Stomach (tissue), 9 donors: ENCODE results near the gene PICK1. TPM values are rescaled to one million over a fixed set of nuclear protein-coding genes. Genes with fewer than 3 reads are reported as not detected.
"Not testable (repeated sequence)": the region's sequence is repeated elsewhere in the genome, so short reads cannot be mapped to it uniquely, and the experiment has no call there.

ENCODE experiments used
- DNase-seq, 2 donors: peaks; one replicate each; pipeline versions ENCODE4 v3.0.0 to v3.0.0-alpha.2; 2013 to 2019
- H3K27ac ChIP-seq, 5 donors: fragments of 200-600 bp in 4 of 5; sonication (generic) in 4 of 5; one replicate each; pipeline ENCODE4 v1.5.1; 2013 to 2019; ENCODE audit warnings: mild to moderate bottlenecking in 1 of 5, moderate library complexity in 1 of 5
- H3K27me3 ChIP-seq, 3 donors: fragments of 200-600 bp; sonication (generic); one replicate each; pipeline ENCODE4 v1.5.1; 2017 to 2019; ENCODE audit warnings: mixed run types in 1 of 3
- H3K36me3 ChIP-seq, 4 donors: fragments of 200-600 bp; sonication (generic); 1 replicate in 3 of 4; 2 replicates in 1 of 4; pipeline ENCODE4 v1.5.1; 2016 to 2019
- H3K4me1 ChIP-seq, 4 donors: fragments of 200-600 bp; sonication (generic); one replicate each; pipeline ENCODE4 v1.5.1; 2016 to 2019
- H3K4me3 ChIP-seq, 4 donors: fragments of 200-600 bp; sonication (generic) in 3 of 4; one replicate each; pipeline ENCODE4 v1.5.1; 2016 to 2019; ENCODE audit warnings: mild to moderate bottlenecking in 1 of 4
- H3K9me3 ChIP-seq, 4 donors: fragments of 200-600 bp; sonication (generic); one replicate each; pipeline ENCODE4 v1.5.1; 2016 to 2019
- CTCF ChIP-seq, 7 experiments: fragments of 450-650 bp in 4 of 7; fragments of 200-600 bp in 3 of 7; sonication (generic) in 3 of 7; IDR thresholded peaks; one replicate each; pipeline ENCODE4 v1.5.1; 2016 to 2019; ENCODE audit warnings: antibody characterized with exemption in 7 of 7, control low read depth in 2 of 7, mild to moderate bottlenecking in 1 of 7
- EP300 ChIP-seq: sonication (generic); formaldehyde crosslinking; IDR thresholded peaks from one replicate; pipeline ENCODE4 v1.6.1; 2017; ENCODE audit warnings: antibody characterized with exemption
- POLR2A ChIP-seq, 4 donors: fragments of 450-650 bp; IDR thresholded peaks; one replicate each; pipeline ENCODE4 v1.6.1; 2016; ENCODE audit warnings: antibody characterized with exemption in 4 of 4, control low read depth in 2 of 4, mild to moderate bottlenecking in 1 of 4, moderate library complexity in 1 of 4
- POLR2AphosphoS5 ChIP-seq, 3 donors: sonication (generic); formaldehyde crosslinking; IDR thresholded peaks; one replicate each; pipeline ENCODE4 v1.6.1; 2016; ENCODE audit warnings: antibody characterized with exemption in 3 of 3
- WGBS, 5 donors: extraction: QIAGEN DNeasy Blood & Tissue Kit in 3 of 5; methylation state at CpG; one replicate each; pipeline versions ENCODE4 v1.1.5 to v1.1.7; 2013 to 2018; 5-methylcytosine and 5-hydroxymethylcytosine counted together
- intact Hi-C: fragments of 100-400 bp; cut with DNase I; formaldehyde crosslinking; loops from one replicate; pipeline ENCODE4 v1.15.1; 2023; ENCODE audit warnings: low total_unique reads
- polyA plus RNA-seq, 3 donors: library from polyadenylated mRNA; stranded (reverse); fragments of 200-250 nt; gene quantifications; one replicate each; pipeline ENCODE4 v1.2.3, GENCODE V29; 2013
- total RNA-seq, 5 donors: library from RNA; depleted of rRNA; stranded (reverse); fragments of >200 nt; gene quantifications; one replicate each; pipeline versions ENCODE4 v1.1.0 to v1.2.3, GENCODE V29; 2014 to 2016
- donor health status: healthy with polysubstance abuse.
- donor health status: Bipolar disorder and iron deficiency.
- donor health status: healthy.

The PICK1 gene
- total and polyA plus RNA-seq, 8 donors: 20.7 to 44.3 (median 27.0) TPM

- peak; percentile 56 to 90 for DNase-seq
- Histone ChIP-seq H3K27me3 (no peaks in the 10 kb centered on the region), H3K4me3 (no peak overlapping the region), H3K4me1 (peaks cover 14 to 26% (median 25%) of the 10 kb centered on the region in 4 donors), H3K36me3 (no peaks in the 10 kb centered on the region), H3K9me3 (no peaks in the 10 kb centered on the region), H3K27ac (peak overlapping the region; percentile 7 to 69 (median 64))
- 25 to 39% (median 36%) methylated on average over 12 to 15 of the region's 15 CpGs for whole genome bisulfite sequencing, 5 donors
- intact Hi-C loops: no loop called here
- TF ChIP-seq POLR2AphosphoS5 (IDR thresholded peaks at IDR 0.05) (no peak), EP300 (no peak), CTCF (IDR thresholded peaks at IDR 0.05) (no peak)
Observed at GRCh38 chr22:38034278-38034882, 22.8 kb upstream of the PICK1 start.

- 74 to 89% (median 81%) methylated on average over 10 to 11 of the region's 11 CpGs for WGBS, 5 donors
- no peaks in the 10 kb centered on the region for H3K9me3 ChIP-seq
- intact Hi-C loops: no loop called here
- H3K27ac ChIP-seq: peak overlapping the region in 4 of 5 donors; percentile 59 to 69 (median 66)
- H3K27me3 ChIP-seq: no peaks in the 10 kb centered on the region
- DNase-seq: no peak
- H3K4me3 ChIP-seq: no peak overlapping the region
- no peaks in the 10 kb centered on the region for H3K36me3 ChIP-seq
- TF ChIP-seq EP300 (no peak), POLR2A (IDR thresholded peaks at IDR 0.05) (no peak), POLR2AphosphoS5 (IDR thresholded peaks at IDR 0.05) (no peak), CTCF (IDR thresholded peaks at IDR 0.05) (no peak)
- H3K4me1 ChIP-seq: peaks cover 14 to 26% (median 25%) of the 10 kb centered on the region in 4 donors
Observed at GRCh38 chr22:38034884-38035529, 22.2 kb upstream of the PICK1 start.

- DNase-seq: peak in 1 of 2 donors; percentile 14
- intact Hi-C loops: no loop called here
- Histone ChIP-seq H3K36me3 (no peaks in the 10 kb centered on the region), H3K4me1 (peaks cover 14 to 26% (median 22%) of the 10 kb centered on the region in 4 donors), H3K27ac (peak overlapping the region in 1 of 5 donors; percentile 42), H3K9me3 (no peaks in the 10 kb centered on the region), H3K27me3 (no peaks in the 10 kb centered on the region), H3K4me3 (no peak overlapping the region)
- 80 to 89% (median 83%) methylated on average over 9 of the region's 9 CpGs for WGBS, 5 donors
- TF ChIP-seq CTCF (IDR thresholded peaks at IDR 0.05) (no peak), POLR2A (IDR thresholded peaks at IDR 0.05) (no peak), POLR2AphosphoS5 (IDR thresholded peaks at IDR 0.05) (no peak), EP300 (no peak)
Observed at GRCh38 chr22:38035530-38035885, 21.7 kb upstream of the PICK1 start.

- 76 to 81% (median 81%) methylated on average over 10 of the region's 10 CpGs for WGBS, 5 donors
- no peaks in the 10 kb centered on the region for H3K27me3 ChIP-seq
- H3K9me3 ChIP-seq: no peaks in the 10 kb centered on the region
- intact Hi-C loops: no loop called here
- H3K4me1 ChIP-seq: peaks cover 14 to 26% (median 22%) of the 10 kb centered on the region in 4 donors
- H3K36me3 ChIP-seq: no peaks in the 10 kb centered on the region
- no peak overlapping the region for H3K4me3 ChIP-seq
- TF ChIP-seq EP300 (no peak), POLR2A (IDR thresholded peaks at IDR 0.05) (no peak), POLR2AphosphoS5 (IDR thresholded peaks at IDR 0.05) (no peak), CTCF (IDR thresholded peaks at IDR 0.05) (no peak)
- DNase-seq: peak in 1 of 2 donors; percentile 2
- H3K27ac ChIP-seq: peak overlapping the region in 1 of 5 donors; percentile 26
Observed at GRCh38 chr22:38036392-38037062, 20.7 kb upstream of the PICK1 start.

GRCh38 chr22:38037367-38038150 is 19.6 kb upstream of the PICK1 start:
- DNase-seq, H3K9me3 ChIP-seq, H3K4me3 ChIP-seq, intact Hi-C loops, H3K36me3 ChIP-seq, H3K27me3 ChIP-seq: not testable (repeated sequence)
- Histone ChIP-seq H3K27ac (peak overlapping the region in 1 of 5 donors; percentile 54), H3K4me1 (peaks cover 14 to 34% (median 22%) of the 10 kb centered on the region in 4 donors)
- 86 to 91% (median 89%) methylated on average over 13 of the region's 13 CpGs for WGBS, 5 donors
